ENCODE results near the gene CCL24.
"Not testable (repeated sequence)": the region's sequence is repeated elsewhere in the genome, so short reads cannot be mapped to it uniquely, and the experiment has no call there.

DNA sequence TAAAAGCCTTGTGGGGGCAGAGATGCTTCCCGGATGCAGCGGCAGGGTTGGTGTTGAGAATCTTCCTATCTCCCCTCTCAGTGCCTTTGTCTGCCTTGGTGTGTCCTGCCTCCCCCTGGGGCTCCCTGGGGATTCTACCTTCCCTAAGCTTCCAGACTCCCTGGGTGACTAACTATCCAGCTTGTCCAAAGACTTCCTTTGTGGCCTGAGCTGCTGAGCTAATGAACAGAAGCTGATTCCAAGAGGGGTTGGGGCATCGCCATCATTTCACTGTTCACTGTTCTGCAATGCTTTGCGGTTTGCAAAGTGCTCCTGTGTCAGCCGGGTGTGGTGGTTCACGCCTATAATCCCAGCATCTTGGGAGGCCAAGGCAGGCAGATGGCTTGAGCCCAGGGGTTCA lies 20.1 kb upstream of the CCL24 start:
- not testable (repeated sequence) for TF ChIP-seq POLR2A, POLR2AphosphoS5 (IDR thresholded peaks at IDR 0.05; ENCODE audit: low read depth, low read length)
